CD4-positive, alpha-beta T cell (primary cell): Measurements from ENCODE around the gene MFAP3. TPM values are rescaled to one million over a fixed set of nuclear protein-coding genes. Genes with fewer than 3 reads are reported as not detected.

Experiments used
- ATAC-seq: fragments of 200-7000 bp; cut with Tn5 transposase; one replicate; pipeline ENCODE4 v1.10.0; 2022; ENCODE audit warnings: mild to moderate bottlenecking; ENCODE audit not compliant: poor library complexity
- CTCF ChIA-PET: fragments of 350-600 bp; sonication (Branson Sonifier 250); formaldehyde crosslinking; loops from one replicate; lab custom pipeline; 2021; ENCODE audit warnings: antibody characterized with exemption, inconsistent platforms; lab: Charles Lee
- POLR2A ChIA-PET: fragments of 350-600 bp; sonication (Branson Sonifier 250); formaldehyde crosslinking; loops from one replicate; lab custom pipeline; 2021; ENCODE audit warnings: antibody characterized with exemption, inconsistent platforms; lab: Charles Lee
- DNase-seq, 14 experiments: peaks; one replicate each; pipeline ENCODE4 v3.0.0-alpha.2; 2013 to 2020; ENCODE audit warnings: mixed read lengths in 2 of 14
- H3K27ac ChIP-seq, 2 donors: one replicate each; pipeline versions ENCODE4 v1.5.1 to v1.7.0; 2013; ENCODE audit warnings: low read length in 2 of 2, low read depth in 1 of 2, mild to moderate bottlenecking in 1 of 2
- H3K27me3 ChIP-seq, 2 experiments: 1 replicate in 1 of 2; 2 replicates in 1 of 2; pipeline versions ENCODE4 v1.6.1 to v1.7.0; 2013; ENCODE audit warnings: low read length in 2 of 2, control low read depth in 1 of 2, mild to moderate bottlenecking in 1 of 2, moderate library complexity in 1 of 2; ENCODE audit not compliant: insufficient read depth in 2 of 2, control insufficient read depth in 1 of 2
- H3K36me3 ChIP-seq: one replicate; pipeline ENCODE4 v1.6.1; 2013; ENCODE audit warnings: low read length, control low read depth; ENCODE audit not compliant: insufficient read depth
- H3K4me1 ChIP-seq: one replicate; pipeline ENCODE4 v1.6.1; 2013; ENCODE audit warnings: low read length, control low read depth; ENCODE audit not compliant: insufficient read depth
- H3K4me3 ChIP-seq: one replicate; pipeline ENCODE4 v1.5.1; 2013; ENCODE audit warnings: mild to moderate bottlenecking, low read length, moderate library complexity
- H3K9me3 ChIP-seq, 2 experiments: 1 replicate in 1 of 2; 2 replicates in 1 of 2; pipeline versions ENCODE4 v1.6.1 to v1.7.0; 2013; ENCODE audit warnings: low read length in 2 of 2, mild to moderate bottlenecking in 2 of 2, control low read depth in 1 of 2, moderate library complexity in 1 of 2; ENCODE audit not compliant: control insufficient read depth in 1 of 2, insufficient read depth in 1 of 2
- H3K27ac Mint-ChIP-seq: one replicate; pipeline ENCODE4 v1.8.0; 2020; ENCODE audit warnings: mixed read lengths
- H3K27me3 Mint-ChIP-seq: one replicate; pipeline ENCODE4 v1.8.0; 2021; ENCODE audit warnings: mixed read lengths
- H3K36me3 Mint-ChIP-seq: one replicate; pipeline ENCODE4 v1.8.0; 2021; ENCODE audit warnings: low read depth, mixed read lengths
- H3K4me1 Mint-ChIP-seq: one replicate; pipeline ENCODE4 v1.8.0; 2021; ENCODE audit warnings: low read depth, mixed read lengths
- H3K4me3 Mint-ChIP-seq: one replicate; pipeline ENCODE4 v1.8.0; 2020; ENCODE audit warnings: mild to moderate bottlenecking, mixed read lengths
- H3K9me3 Mint-ChIP-seq: one replicate; pipeline ENCODE4 v1.8.0; 2020; ENCODE audit warnings: mixed read lengths
- intact Hi-C, 2 experiments: fragments of 100-400 bp; cut with DNase I in 1 of 2; cut with micrococcal nuclease in 1 of 2; formaldehyde crosslinking; loops; one replicate each; pipeline versions ENCODE4 v1.15.1 to v1.9.0; 2023 to 2025; cut with DNase I, micrococcal nuclease
- total RNA-seq, 174 experiments: library from RNA in 2 of 174; stranded (reverse) in 2 of 174; gene quantifications; one replicate each; pipeline ENCODE4 v1.2.3 and lab custom pipeline; 2021 to 2026
- TF ChIP-seq, protein P1 (sequence below): fragments of 200-600 bp; IDR thresholded peaks from one replicate; pipeline ENCODE4 v1.8.0; 2022; ENCODE audit warnings: antibody characterized with exemption, mild to moderate bottlenecking

The MFAP3 gene
- total RNA-seq, 2 experiments from 2014 or later: 14.9 to 17.7 TPM

DNA sequence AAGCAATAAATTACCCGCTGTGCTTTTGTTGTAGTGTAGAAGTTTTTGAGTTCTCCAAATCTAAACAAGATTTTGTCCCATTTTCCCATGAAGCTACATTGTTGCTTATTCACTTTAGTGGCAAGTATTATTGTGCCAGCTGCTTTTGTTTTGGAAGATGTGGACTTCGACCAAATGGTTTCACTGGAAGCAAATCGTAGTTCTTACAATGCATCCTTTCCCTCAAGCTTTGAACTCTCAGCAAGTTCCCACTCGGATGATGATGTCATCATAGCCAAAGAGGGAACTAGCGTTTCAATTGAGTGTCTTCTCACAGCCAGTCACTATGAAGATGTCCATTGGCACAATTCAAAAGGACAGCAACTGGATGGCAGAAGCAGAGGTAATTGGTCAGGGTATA, 10.9 kb downstream of the MFAP3 start:
- no peaks in the 10 kb centered on the region for H3K27me3 Mint-ChIP-seq
- H3K4me1 ChIP-seq: peaks cover 5% of the 10 kb centered on the region
- intact Hi-C loops: no loop called here
- H3K36me3 ChIP-seq: peaks cover 28% of the 10 kb centered on the region
- H3K9me3 Mint-ChIP-seq: no peaks in the 10 kb centered on the region
- H3K4me3 ChIP-seq: no peak overlapping the region
- no peak overlapping the region for H3K27ac Mint-ChIP-seq
- H3K36me3 Mint-ChIP-seq: peaks cover 84% of the 10 kb centered on the region
- TF ChIP-seq, protein P1, sequence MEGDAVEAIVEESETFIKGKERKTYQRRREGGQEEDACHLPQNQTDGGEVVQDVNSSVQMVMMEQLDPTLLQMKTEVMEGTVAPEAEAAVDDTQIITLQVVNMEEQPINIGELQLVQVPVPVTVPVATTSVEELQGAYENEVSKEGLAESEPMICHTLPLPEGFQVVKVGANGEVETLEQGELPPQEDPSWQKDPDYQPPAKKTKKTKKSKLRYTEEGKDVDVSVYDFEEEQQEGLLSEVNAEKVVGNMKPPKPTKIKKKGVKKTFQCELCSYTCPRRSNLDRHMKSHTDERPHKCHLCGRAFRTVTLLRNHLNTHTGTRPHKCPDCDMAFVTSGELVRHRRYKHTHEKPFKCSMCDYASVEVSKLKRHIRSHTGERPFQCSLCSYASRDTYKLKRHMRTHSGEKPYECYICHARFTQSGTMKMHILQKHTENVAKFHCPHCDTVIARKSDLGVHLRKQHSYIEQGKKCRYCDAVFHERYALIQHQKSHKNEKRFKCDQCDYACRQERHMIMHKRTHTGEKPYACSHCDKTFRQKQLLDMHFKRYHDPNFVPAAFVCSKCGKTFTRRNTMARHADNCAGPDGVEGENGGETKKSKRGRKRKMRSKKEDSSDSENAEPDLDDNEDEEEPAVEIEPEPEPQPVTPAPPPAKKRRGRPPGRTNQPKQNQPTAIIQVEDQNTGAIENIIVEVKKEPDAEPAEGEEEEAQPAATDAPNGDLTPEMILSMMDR: no peak
- DNase-seq (no peak), ATAC-seq (no peak)
- H3K27me3 ChIP-seq: no peaks in the 10 kb centered on the region
- no peaks in the 10 kb centered on the region for H3K9me3 ChIP-seq
- ChIA-PET CTCF (interaction anchor here (1.0 to 1.7 kb wide), 2 partner anchors 9 to 140 kb away, joined by 3 read pairs; no protein-coding TSS in a partner anchor), POLR2A (interaction anchor here (3.5 kb wide), 1 partner anchor 11 kb away, joined by 14 read pairs; the partner anchor contains the start of genes FAM114A2 and MFAP3)
- H3K4me3 Mint-ChIP-seq: no peak overlapping the region
- H3K4me1 Mint-ChIP-seq: peaks cover 57% of the 10 kb centered on the region
- no peak overlapping the region for H3K27ac ChIP-seq

DNA sequence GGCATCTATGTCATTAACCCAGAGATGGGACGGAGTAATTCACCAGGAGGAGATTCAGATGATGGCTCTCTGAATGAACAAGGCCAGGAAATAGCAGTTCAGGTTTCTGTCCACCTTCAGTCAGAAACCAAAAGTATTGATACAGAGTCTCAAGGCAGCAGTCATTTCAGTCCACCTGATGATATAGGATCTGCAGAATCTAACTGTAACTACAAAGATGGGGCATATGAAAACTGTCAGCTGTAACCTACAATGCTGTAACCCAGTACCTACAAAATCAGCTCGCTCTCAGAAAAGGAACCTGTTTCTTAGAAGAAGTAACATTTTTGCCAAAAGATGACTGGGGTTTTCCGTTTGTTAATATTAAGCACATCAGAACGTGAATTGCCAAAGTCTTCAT, 14.7 kb downstream of the MFAP3 start:
- ATAC-seq: no peak
- CTCF ChIA-PET: interaction anchor here (3.1 kb wide), 1 partner anchor 19 kb away, joined by 7 read pairs; no protein-coding TSS in a partner anchor
- H3K36me3 ChIP-seq: peaks cover 32% of the 10 kb centered on the region

DNA sequence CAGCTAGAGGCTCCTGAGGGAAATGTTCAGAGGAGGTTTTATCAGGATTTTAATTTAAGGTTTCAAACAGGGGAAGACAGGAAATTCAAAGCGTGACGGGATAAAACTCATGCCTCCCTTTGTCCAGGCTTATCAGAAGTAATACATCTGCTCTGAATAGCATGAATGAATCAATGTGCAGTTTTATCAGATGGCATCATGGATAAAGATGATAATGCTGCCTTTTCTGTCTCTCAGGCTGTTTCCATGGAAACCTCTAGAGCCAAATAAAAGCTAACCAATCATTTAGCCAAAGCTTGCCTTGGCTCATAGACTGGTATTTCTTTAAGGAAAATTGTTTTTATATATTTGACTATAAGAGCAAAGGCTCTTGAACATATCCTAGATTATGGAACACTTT, 16.4 kb downstream of the MFAP3 start:
- Mint-ChIP-seq H3K4me1 (peaks cover 31% of the 10 kb centered on the region), H3K36me3 (peaks cover 60% of the 10 kb centered on the region), H3K9me3 (no peaks in the 10 kb centered on the region), H3K4me3 (no peak overlapping the region), H3K27me3 (no peaks in the 10 kb centered on the region), H3K27ac (no peak overlapping the region)
- TF ChIP-seq, protein P1: no peak
- H3K4me1 ChIP-seq: peaks cover 9% of the 10 kb centered on the region
- no peaks in the 10 kb centered on the region for H3K27me3 ChIP-seq
- DNase-seq (no peak), ATAC-seq (no peak)
- ChIA-PET POLR2A (no interaction called here), CTCF (interaction anchor here (3.1 kb wide), 1 partner anchor 17 kb away, joined by 7 read pairs; no protein-coding TSS in a partner anchor)
- intact Hi-C loops: no loop called here
- H3K9me3 ChIP-seq: no peaks in the 10 kb centered on the region
- no peak overlapping the region for H3K27ac ChIP-seq
- peaks cover 32% of the 10 kb centered on the region for H3K36me3 ChIP-seq
- no peak overlapping the region for H3K4me3 ChIP-seq

More for the DNA sequence above, 14.7 kb downstream of the MFAP3 start:
- H3K27ac Mint-ChIP-seq: no peak overlapping the region
- H3K4me1 Mint-ChIP-seq: peaks cover 31% of the 10 kb centered on the region
- no peak overlapping the region for H3K27ac ChIP-seq
- H3K4me3 ChIP-seq: no peak overlapping the region
- POLR2A ChIA-PET: interaction anchor here (1.1 kb wide), 1 partner anchor 15 kb away, joined by 3 read pairs; the partner anchor contains the start of genes FAM114A2 and MFAP3
- H3K27me3 Mint-ChIP-seq: no peaks in the 10 kb centered on the region
- H3K4me3 Mint-ChIP-seq: no peak overlapping the region
- peaks cover 76% of the 10 kb centered on the region for H3K36me3 Mint-ChIP-seq
- intact Hi-C loops: no loop called here
- TF ChIP-seq, protein P1: no peak
- no peaks in the 10 kb centered on the region for H3K9me3 ChIP-seq
- no peaks in the 10 kb centered on the region for H3K9me3 Mint-ChIP-seq
- DNase-seq: no peak
- H3K27me3 ChIP-seq: no peaks in the 10 kb centered on the region
- H3K4me1 ChIP-seq: peaks cover 3% of the 10 kb centered on the region
